HepG2 (cell line): ENCODE data around the gene TUBGCP3. TPM values are rescaled to one million over a fixed set of nuclear protein-coding genes. Genes with fewer than 3 reads are reported as not detected.

ENCODE experiments used
- ATAC-seq: fragments of 200-7000 bp; cut with Tn5 transposase; 3 replicates; pipeline ENCODE4 v1.9.1; 2020; ENCODE audit warnings: mild to moderate bottlenecking, moderate library complexity
- BruUV-seq: library from RNA; stranded (reverse); fragments of 400-500 nt; replicated peaks from 2 replicates; lab custom pipeline; 2021; lab: Mats Ljungman, UMichigan
- CTCF ChIA-PET: fragments of 300-600 bp; formaldehyde crosslinking; extraction: SDS; loops from one replicate; lab custom pipeline; 2021; ENCODE audit warnings: low total read pairs, inconsistent platforms, low intra/inter-chr PET ratio; lab: Yijun Ruan, JAX
- POLR2A ChIA-PET: fragments of 350-600 bp; sonication (Branson Sonifier 250); formaldehyde crosslinking; loops from one replicate; lab custom pipeline; 2020; ENCODE audit warnings: antibody characterized with exemption, inconsistent platforms; lab: Yijun Ruan, JAX
- DNase-seq: peaks from one replicate; pipeline ENCODE4 v3.0.0-alpha.2; 2015; ENCODE audit warnings: low spot score
- FAIRE-seq: peaks from 3 replicates; lab custom pipeline; 2011; peaks lifted over from hg19 to GRCh38; lab: Jason Lieb, UNC
- H2AFZ ChIP-seq: one replicate; pipeline ENCODE4 v1.6.1; 2011; ENCODE audit warnings: low read length, inconsistent platforms
- H3K27ac ChIP-seq: fragments of 300-600 bp; 3 replicates; pipeline ENCODE4 v1.8.0; 2011; ENCODE audit warnings: mixed run types, mild to moderate bottlenecking, mixed read lengths, low read length, inconsistent platforms; ENCODE audit not compliant: insufficient read depth; ENCODE audit errors: extremely low read length
- H3K27me3 ChIP-seq, 2 experiments: fragments of 200-600 bp in 1 of 2; 2 replicates in 1 of 2; 3 replicates in 1 of 2; pipeline versions ENCODE4 v1.6.0 to v1.8.0; 2011; ENCODE audit warnings: low read length in 2 of 2, mild to moderate bottlenecking in 2 of 2, moderate library complexity in 2 of 2, inconsistent platforms in 1 of 2; ENCODE audit not compliant: insufficient read depth in 2 of 2, control insufficient read depth in 1 of 2
- H3K36me3 ChIP-seq, 2 experiments: fragments of 200-600 bp in 1 of 2; replicated peaks in 1 of 2; 2 replicates in 1 of 2; 3 replicates in 1 of 2; pipeline versions ENCODE4 v1.5.1 to v1.8.0; 2011; ENCODE audit warnings: low read length in 2 of 2, inconsistent platforms in 1 of 2; ENCODE audit not compliant: insufficient read depth in 2 of 2, control insufficient read depth in 1 of 2
- H3K4me1 ChIP-seq: 2 replicates; pipeline ENCODE4 v1.5.1; 2012; ENCODE audit warnings: low read length, inconsistent platforms; ENCODE audit not compliant: insufficient read depth
- H3K4me2 ChIP-seq: 2 replicates; pipeline ENCODE4 v1.6.0; 2011; ENCODE audit warnings: low read depth, low read length, inconsistent platforms
- H3K4me3 ChIP-seq, 3 experiments: fragments of 200-600 bp in 1 of 3; sonication (generic), shearing (Covaris generic) in 1 of 3; replicated peaks in 1 of 3; 2 replicates each; pipeline ENCODE4 v1.5.1; 2011 to 2016; ENCODE audit warnings: low read length in 3 of 3, inconsistent platforms in 2 of 3, low read depth in 2 of 3, mild to moderate bottlenecking in 2 of 3, control low read depth in 1 of 3, mixed read lengths in 1 of 3; ENCODE audit not compliant: insufficient read depth in 1 of 3
- H3K79me2 ChIP-seq: one replicate; pipeline ENCODE4 v1.6.1; 2011; ENCODE audit warnings: low read length, inconsistent platforms; ENCODE audit not compliant: insufficient read depth
- H3K9ac ChIP-seq: 2 replicates; pipeline ENCODE4 v1.6.0; 2011; ENCODE audit warnings: mild to moderate bottlenecking, low read depth, low read length, inconsistent platforms; ENCODE audit not compliant: insufficient read depth
- H3K9me3 ChIP-seq: 2 replicates; pipeline ENCODE4 v1.5.1; 2012; ENCODE audit warnings: mild to moderate bottlenecking, low read length
- H4K20me1 ChIP-seq: 2 replicates; pipeline ENCODE4 v1.6.0; 2011; ENCODE audit warnings: inconsistent platforms, mild to moderate bottlenecking, low read length, moderate library complexity; ENCODE audit not compliant: insufficient read depth
- JDP2 ChIP-seq: sonication (generic); formaldehyde crosslinking; IDR thresholded peaks from 2 replicates; pipeline ENCODE4 v1.8.1; 2022; ENCODE audit warnings: missing genetic modification reagents, borderline replicate concordance
- JUNB ChIP-seq: sonication (generic); formaldehyde crosslinking; IDR thresholded peaks from 2 replicates; pipeline ENCODE4 v1.8.0; 2022; ENCODE audit warnings: missing genetic modification reagents, mild to moderate bottlenecking, borderline replicate concordance
- STAT5B ChIP-seq: sonication (generic); formaldehyde crosslinking; IDR thresholded peaks from 2 replicates; pipeline ENCODE4 v1.4.0; 2020; ENCODE audit warnings: missing genetic modification reagents
- TBX2 ChIP-seq: sonication (generic); formaldehyde crosslinking; IDR thresholded peaks from 2 replicates; pipeline ENCODE4 v1.5.0; 2020; ENCODE audit warnings: missing genetic modification reagents, mild to moderate bottlenecking, borderline replicate concordance
- ZNF431 ChIP-seq: sonication (generic); formaldehyde crosslinking; IDR thresholded peaks from 2 replicates; pipeline ENCODE4 v1.9.0; 2022; ENCODE audit warnings: missing genetic modification reagents, low read depth, mild to moderate bottlenecking, borderline replicate concordance
- WGBS: methylation state at CpG from one replicate; pipeline ENCODE4 v1.1.6; 2017; ENCODE audit warnings: low lambda C conversion rate; 5-methylcytosine and 5-hydroxymethylcytosine counted together
- in situ Hi-C: cut with HindIII; loops from 2 replicates; pipeline ENCODE4 v1.10.0; 2017; ENCODE audit warnings: low pct_unique_long_range_greater_than_20kb; ENCODE audit not compliant: extremely low pct_ligation_motif_present
- intact Hi-C: fragments of 100-400 bp; cut with micrococcal nuclease; formaldehyde crosslinking; loops from one replicate; pipeline ENCODE4 v1.10.0; 2022; ENCODE audit not compliant: unreplicated experiment
- polyA plus RNA-seq, 8 experiments: library from polyadenylated mRNA; depleted of rRNA in 3 of 8; stranded (reverse) in 7 of 8; unstranded in 1 of 8; fragments of >200 nt; fragmentation: Illumina TruSeq in 4 of 8; extraction: Trizol in 4 of 8; gene quantifications; 2 replicates each; pipeline versions ENCODE4 v1.2.1 to v1.2.3, GENCODE V29; 2011 to 2016; ENCODE audit warnings: low read depth in 4 of 8, missing spikeins in 1 of 8, mixed read lengths in 1 of 8; ENCODE audit not compliant: insufficient read depth in 1 of 8
- total RNA-seq, 5 experiments: library from RNA; depleted of rRNA; stranded (reverse); fragments of >200 nt; fragmentation: Illumina TruSeq; extraction: Trizol; gene quantifications; 2 replicates each; pipeline ENCODE4 v1.2.3, GENCODE V29; 2016; ENCODE audit warnings: low read depth in 1 of 5
- TF ChIP-seq, protein P1 (sequence below): sonication (generic); formaldehyde crosslinking; IDR thresholded peaks from 2 replicates; pipeline ENCODE4 v1.4.0; 2020; ENCODE audit warnings: missing genetic modification reagents, mild to moderate bottlenecking, borderline replicate concordance
- TF ChIP-seq, protein P2 (sequence below): sonication (generic); formaldehyde crosslinking; IDR thresholded peaks from 2 replicates; pipeline ENCODE4 v1.9.0; 2021; ENCODE audit warnings: missing genetic modification reagents, mild to moderate bottlenecking, borderline replicate concordance
- TF ChIP-seq, protein P3 (sequence below): sonication (generic); formaldehyde crosslinking; IDR thresholded peaks from 2 replicates; pipeline ENCODE4 v1.4.0; 2020; ENCODE audit warnings: missing genetic modification reagents, borderline replicate concordance
- TF ChIP-seq, protein P4 (sequence below): IDR thresholded peaks from 2 replicates; pipeline ENCODE4 v1.6.1; 2012; ENCODE audit warnings: inconsistent platforms
- TF ChIP-seq, protein P5 (sequence below): IDR thresholded peaks from 2 replicates; pipeline ENCODE4 v1.6.1; 2016; ENCODE audit warnings: missing biosample characterization, missing genetic modification reagents, low read depth
- TF ChIP-seq, protein P6 (sequence below): fragments of 450-650 bp; IDR thresholded peaks from 2 replicates; pipeline ENCODE4 v1.6.1; 2017; ENCODE audit warnings: mild to moderate bottlenecking

The TUBGCP3 gene
- total and polyA plus RNA-seq, 2 of the 13 experiments (the other 11 are each of a cell fraction or from before 2014, with no cell fraction given), result 12.6 to 15.5 TPM

DNA sequence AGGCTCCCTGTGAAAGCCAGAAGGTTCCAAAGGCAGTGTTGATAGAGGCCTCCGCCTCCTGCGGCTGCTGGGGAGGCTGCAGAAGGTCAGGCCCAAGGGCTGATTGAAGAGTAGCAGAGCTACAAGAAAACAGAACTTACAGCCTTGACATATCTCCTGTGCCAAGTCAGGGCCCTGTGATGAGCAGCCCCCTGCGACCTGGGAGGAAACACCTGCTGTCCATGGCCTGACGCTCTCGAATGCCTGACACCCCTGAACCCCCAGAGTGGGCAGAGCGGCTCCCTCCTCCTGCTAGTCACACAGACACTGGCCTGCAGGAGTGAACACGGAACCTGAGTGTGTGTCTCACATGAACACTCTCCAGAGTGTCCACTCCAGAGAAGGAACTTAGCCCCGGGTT, 38.2 kb upstream of the TUBGCP3 start:
- WGBS, result 20% methylated on average over 1 of the region's 8 CpGs
- no peak overlapping the region for H2AFZ ChIP-seq
- intact Hi-C loops, result no loop called here
- in situ Hi-C loops, result no loop called here
- POLR2A ChIA-PET, result no interaction called here
- H3K4me3 ChIP-seq, result no peak overlapping the region
- no peak; the same call in 2 of the 3 replicates for ATAC-seq
- H3K36me3 ChIP-seq, result no peaks in the 10 kb centered on the region
- H3K4me1 ChIP-seq, result no peaks in the 10 kb centered on the region
- H3K79me2 ChIP-seq, result no peaks in the 10 kb centered on the region
- CTCF ChIA-PET, result no interaction called here
- no TSS peak for BruUV-seq
- no peaks in the 10 kb centered on the region for H3K9me3 ChIP-seq
- peaks cover 6 to 51% of the 10 kb centered on the region in 2 experiments; a peak in 4 of 5 replicates for H3K27me3 ChIP-seq
- no peak overlapping the region for H3K27ac ChIP-seq
- no peak overlapping the region for H3K9ac ChIP-seq
- DNase-seq, result no peak
- H4K20me1 ChIP-seq, result no peaks in the 10 kb centered on the region
- H3K4me2 ChIP-seq, result no peak overlapping the region
- FAIRE-seq, result no peak
- TF ChIP-seq JDP2 (CRISPR knock-in tag) (no peak), JUNB (no peak), ZNF431 (CRISPR knock-in tag) (no peak), TBX2 (CRISPR knock-in tag) (no peak), STAT5B (CRISPR knock-in tag) (no peak)
- TF ChIP-seq, protein P1, sequence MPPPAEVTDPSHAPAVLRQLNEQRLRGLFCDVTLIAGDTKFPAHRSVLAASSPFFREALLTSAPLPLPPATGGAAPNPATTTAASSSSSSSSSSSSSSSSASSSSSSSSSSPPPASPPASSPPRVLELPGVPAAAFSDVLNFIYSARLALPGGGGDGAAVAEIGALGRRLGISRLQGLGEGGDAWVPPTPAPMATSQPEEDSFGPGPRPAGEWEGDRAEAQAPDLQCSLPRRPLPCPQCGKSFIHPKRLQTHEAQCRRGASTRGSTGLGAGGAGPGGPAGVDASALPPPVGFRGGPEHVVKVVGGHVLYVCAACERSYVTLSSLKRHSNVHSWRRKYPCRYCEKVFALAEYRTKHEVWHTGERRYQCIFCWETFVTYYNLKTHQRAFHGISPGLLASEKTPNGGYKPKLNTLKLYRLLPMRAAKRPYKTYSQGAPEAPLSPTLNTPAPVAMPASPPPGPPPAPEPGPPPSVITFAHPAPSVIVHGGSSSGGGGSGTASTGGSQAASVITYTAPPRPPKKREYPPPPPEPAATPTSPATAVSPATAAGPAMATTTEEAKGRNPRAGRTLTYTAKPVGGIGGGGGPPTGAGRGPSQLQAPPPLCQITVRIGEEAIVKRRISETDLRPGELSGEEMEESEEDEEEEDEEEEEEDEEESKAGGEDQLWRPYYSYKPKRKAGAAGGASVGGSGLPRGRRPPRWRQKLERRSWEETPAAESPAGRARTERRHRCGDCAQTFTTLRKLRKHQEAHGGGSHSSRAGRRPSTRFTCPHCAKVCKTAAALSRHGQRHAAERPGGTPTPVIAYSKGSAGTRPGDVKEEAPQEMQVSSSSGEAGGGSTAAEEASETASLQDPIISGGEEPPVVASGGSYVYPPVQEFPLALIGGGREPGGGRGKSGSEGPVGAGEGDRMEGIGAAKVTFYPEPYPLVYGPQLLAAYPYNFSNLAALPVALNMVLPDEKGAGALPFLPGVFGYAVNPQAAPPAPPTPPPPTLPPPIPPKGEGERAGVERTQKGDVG (CRISPR knock-in tag), result no peak
- TF ChIP-seq, protein P2, sequence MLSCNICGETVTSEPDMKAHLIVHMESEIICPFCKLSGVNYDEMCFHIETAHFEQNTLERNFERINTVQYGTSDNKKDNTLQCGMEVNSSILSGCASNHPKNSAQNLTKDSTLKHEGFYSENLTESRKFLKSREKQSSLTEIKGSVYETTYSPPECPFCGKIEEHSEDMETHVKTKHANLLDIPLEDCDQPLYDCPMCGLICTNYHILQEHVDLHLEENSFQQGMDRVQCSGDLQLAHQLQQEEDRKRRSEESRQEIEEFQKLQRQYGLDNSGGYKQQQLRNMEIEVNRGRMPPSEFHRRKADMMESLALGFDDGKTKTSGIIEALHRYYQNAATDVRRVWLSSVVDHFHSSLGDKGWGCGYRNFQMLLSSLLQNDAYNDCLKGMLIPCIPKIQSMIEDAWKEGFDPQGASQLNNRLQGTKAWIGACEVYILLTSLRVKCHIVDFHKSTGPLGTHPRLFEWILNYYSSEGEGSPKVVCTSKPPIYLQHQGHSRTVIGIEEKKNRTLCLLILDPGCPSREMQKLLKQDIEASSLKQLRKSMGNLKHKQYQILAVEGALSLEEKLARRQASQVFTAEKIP (CRISPR knock-in tag), result no peak
- TF ChIP-seq, protein P3, sequence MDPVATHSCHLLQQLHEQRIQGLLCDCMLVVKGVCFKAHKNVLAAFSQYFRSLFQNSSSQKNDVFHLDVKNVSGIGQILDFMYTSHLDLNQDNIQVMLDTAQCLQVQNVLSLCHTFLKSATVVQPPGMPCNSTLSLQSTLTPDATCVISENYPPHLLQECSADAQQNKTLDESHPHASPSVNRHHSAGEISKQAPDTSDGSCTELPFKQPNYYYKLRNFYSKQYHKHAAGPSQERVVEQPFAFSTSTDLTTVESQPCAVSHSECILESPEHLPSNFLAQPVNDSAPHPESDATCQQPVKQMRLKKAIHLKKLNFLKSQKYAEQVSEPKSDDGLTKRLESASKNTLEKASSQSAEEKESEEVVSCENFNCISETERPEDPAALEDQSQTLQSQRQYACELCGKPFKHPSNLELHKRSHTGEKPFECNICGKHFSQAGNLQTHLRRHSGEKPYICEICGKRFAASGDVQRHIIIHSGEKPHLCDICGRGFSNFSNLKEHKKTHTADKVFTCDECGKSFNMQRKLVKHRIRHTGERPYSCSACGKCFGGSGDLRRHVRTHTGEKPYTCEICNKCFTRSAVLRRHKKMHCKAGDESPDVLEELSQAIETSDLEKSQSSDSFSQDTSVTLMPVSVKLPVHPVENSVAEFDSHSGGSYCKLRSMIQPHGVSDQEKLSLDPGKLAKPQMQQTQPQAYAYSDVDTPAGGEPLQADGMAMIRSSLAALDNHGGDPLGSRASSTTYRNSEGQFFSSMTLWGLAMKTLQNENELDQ (CRISPR knock-in tag), result no peak
- TF ChIP-seq, protein P4, sequence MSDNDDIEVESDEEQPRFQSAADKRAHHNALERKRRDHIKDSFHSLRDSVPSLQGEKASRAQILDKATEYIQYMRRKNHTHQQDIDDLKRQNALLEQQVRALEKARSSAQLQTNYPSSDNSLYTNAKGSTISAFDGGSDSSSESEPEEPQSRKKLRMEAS, result no peak
- TF ChIP-seq, protein P5, sequence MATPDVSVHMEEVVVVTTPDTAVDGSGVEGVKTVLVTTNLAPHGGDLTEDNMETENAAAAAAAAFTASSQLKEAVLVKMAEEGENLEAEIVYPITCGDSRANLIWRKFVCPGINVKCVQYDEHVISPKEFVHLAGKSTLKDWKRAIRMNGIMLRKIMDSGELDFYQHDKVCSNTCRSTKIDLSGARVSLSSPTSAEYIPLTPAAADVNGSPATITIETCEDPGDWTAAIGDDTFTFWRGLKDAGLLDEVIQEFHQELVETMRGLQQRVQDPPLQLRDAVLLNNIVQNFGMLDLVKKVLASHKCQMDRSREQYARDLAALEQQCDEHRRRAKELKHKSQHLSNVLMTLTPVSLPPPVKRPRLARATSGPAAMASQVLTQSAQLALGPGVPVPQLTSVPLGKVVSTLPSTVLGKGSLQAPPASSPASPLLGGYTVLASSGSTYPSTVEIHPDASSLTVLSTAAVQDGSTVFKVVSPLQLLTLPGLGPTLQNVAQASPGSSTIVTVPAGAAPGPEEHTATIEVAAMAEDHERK (CRISPR knock-in tag), result no peak
- TF ChIP-seq, protein P6, sequence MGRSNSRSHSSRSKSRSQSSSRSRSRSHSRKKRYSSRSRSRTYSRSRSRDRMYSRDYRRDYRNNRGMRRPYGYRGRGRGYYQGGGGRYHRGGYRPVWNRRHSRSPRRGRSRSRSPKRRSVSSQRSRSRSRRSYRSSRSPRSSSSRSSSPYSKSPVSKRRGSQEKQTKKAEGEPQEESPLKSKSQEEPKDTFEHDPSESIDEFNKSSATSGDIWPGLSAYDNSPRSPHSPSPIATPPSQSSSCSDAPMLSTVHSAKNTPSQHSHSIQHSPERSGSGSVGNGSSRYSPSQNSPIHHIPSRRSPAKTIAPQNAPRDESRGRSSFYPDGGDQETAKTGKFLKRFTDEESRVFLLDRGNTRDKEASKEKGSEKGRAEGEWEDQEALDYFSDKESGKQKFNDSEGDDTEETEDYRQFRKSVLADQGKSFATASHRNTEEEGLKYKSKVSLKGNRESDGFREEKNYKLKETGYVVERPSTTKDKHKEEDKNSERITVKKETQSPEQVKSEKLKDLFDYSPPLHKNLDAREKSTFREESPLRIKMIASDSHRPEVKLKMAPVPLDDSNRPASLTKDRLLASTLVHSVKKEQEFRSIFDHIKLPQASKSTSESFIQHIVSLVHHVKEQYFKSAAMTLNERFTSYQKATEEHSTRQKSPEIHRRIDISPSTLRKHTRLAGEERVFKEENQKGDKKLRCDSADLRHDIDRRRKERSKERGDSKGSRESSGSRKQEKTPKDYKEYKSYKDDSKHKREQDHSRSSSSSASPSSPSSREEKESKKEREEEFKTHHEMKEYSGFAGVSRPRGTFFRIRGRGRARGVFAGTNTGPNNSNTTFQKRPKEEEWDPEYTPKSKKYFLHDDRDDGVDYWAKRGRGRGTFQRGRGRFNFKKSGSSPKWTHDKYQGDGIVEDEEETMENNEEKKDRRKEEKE, result no peak
